Heart left ventricle (tissue), 16 donors: ENCODE data around the gene SUGP1. TPM values are rescaled to one million over a fixed set of nuclear protein-coding genes. Genes with fewer than 3 reads are reported as not detected.

Source experiments
- ATAC-seq, 4 donors: fragments of 200-7000 bp; cut with Tn5 transposase; one replicate each; pipeline ENCODE4 v1.9.1; 2020 to 2022; ENCODE audit warnings: moderate library complexity in 4 of 4, mild to moderate bottlenecking in 3 of 4, moderate number of reproducible peaks in 1 of 4
- DNase-seq, 5 donors: peaks; one replicate each; pipeline ENCODE4 v3.0.0-alpha.2; 2020
- H3K27ac ChIP-seq, 12 donors: fragments of 200-600 bp; sonication (generic) in 4 of 12; one replicate each; pipeline versions ENCODE4 v1.5.0 to v1.8.0; 2016 to 2022; ENCODE audit warnings: mild to moderate bottlenecking in 2 of 12
- H3K27me3 ChIP-seq, 9 donors: fragments of 200-600 bp; sonication (generic) in 2 of 9; one replicate each; pipeline versions ENCODE4 v1.5.1 to v1.8.0; 2016 to 2022; ENCODE audit warnings: mild to moderate bottlenecking in 3 of 9
- H3K36me3 ChIP-seq, 9 donors: fragments of 200-600 bp; sonication (generic) in 2 of 9; one replicate each; pipeline versions ENCODE4 v1.5.0 to v1.8.0; 2018 to 2022; ENCODE audit warnings: mild to moderate bottlenecking in 2 of 9
- H3K4me1 ChIP-seq, 12 donors: fragments of 200-600 bp; sonication (generic) in 4 of 12; one replicate each; pipeline versions ENCODE4 v1.5.0 to v1.8.0; 2016 to 2022; ENCODE audit warnings: mild to moderate bottlenecking in 3 of 12
- H3K4me3 ChIP-seq, 12 donors: fragments of 200-600 bp; sonication (generic) in 4 of 12; one replicate each; pipeline versions ENCODE4 v1.5.0 to v1.8.0; 2017 to 2022; ENCODE audit warnings: mild to moderate bottlenecking in 9 of 12, moderate library complexity in 4 of 12
- H3K9me3 ChIP-seq, 12 donors: fragments of 200-600 bp; sonication (generic) in 4 of 12; one replicate each; pipeline versions ENCODE4 v1.5.0 to v1.8.0; 2016 to 2022; ENCODE audit warnings: mild to moderate bottlenecking in 1 of 12
- CTCF ChIP-seq, 12 donors: fragments of 200-600 bp; sonication (generic) in 4 of 12; IDR thresholded peaks; one replicate each; pipeline versions ENCODE4 v1.5.0 to v1.8.0; 2018 to 2022; ENCODE audit warnings: antibody characterized with exemption in 12 of 12, mild to moderate bottlenecking in 5 of 12
- POLR2A ChIP-seq, 2 donors: fragments of 450-650 bp; IDR thresholded peaks; one replicate each; pipeline ENCODE4 v1.6.1; 2017; ENCODE audit warnings: antibody characterized with exemption in 2 of 2, mild to moderate bottlenecking in 2 of 2, moderate library complexity in 2 of 2
- WGBS, 4 donors: extraction: QIAGEN DNeasy Blood & Tissue Kit in 2 of 4; methylation state at CpG; one replicate each; pipeline versions ENCODE4 v1.1.5 to v1.1.7; 2013 to 2018; 5-methylcytosine and 5-hydroxymethylcytosine counted together
- intact Hi-C, 10 donors: fragments of 100-400 bp; cut with DNase I; formaldehyde crosslinking; loops; one replicate each; pipeline versions ENCODE4 v1.11.1 to v1.14.2; 2022
- polyA plus RNA-seq, 2 donors: library from polyadenylated mRNA; stranded (reverse); fragments of 200-250 nt; gene quantifications; one replicate each; pipeline ENCODE4 v1.2.3, GENCODE V29; 2013
- total RNA-seq, 9 donors: library from RNA; depleted of rRNA in 2 of 9; stranded (reverse); fragments of >200 nt in 2 of 9; fragmentation: NEBNext Ultra II Directional in 3 of 9; extraction: Animal tissue kit (Norgen Biotek cat#: 25700) in 3 of 9; gene quantifications; one replicate each; pipeline versions ENCODE4 v1.1.0 to v1.2.4, GENCODE V29; 2016 to 2023
- donor health status: ischemic (EF 13 %, LVEDD 7.1; RV severe dilation, severe dysfunction).
- donor health status: healthy with polysubstance abuse.
- donor health status: DM: no; HTN: yes; CAD: no.
- donor health status: DM: no; HTN: no; CAD: no.
- donor health status: ischemic (EF 25% LVEDD 6.9; RV normal size, moderate dysfunction).
- donor health status: ischemic (EF 25% LVEDD 5.7; RV mildly dilated, moderate dysfunction).
- donor health status: healthy.
- donor health status: DM: yes; HTN: yes; CAD: no.
- donor health status: ischemic (EF 35%, LVEDD 5.7; RV mildly dilated, moderate dysfunction).
- donor health status: nonischemic (EF 11% LVEDD 7.7; RV severe dilation, severe dysfunction).
- donor health status: DM: yes; HTN: yes; CAD: no.
- donor health status: PGD.
- donor health status: ischemic (EF 29% LVEDD 5.4; RV normal size, mild dysfunction).
- donor health status: nonischemic (EF 23%, LVEDD 6.1; RV moderate dilation, normal function).

The SUGP1 gene
- total and polyA plus RNA-seq, 11 donors: 28.7 to 53.4 (median 41.0) TPM

- Histone ChIP-seq H3K36me3 (no peaks in the 10 kb centered on the region), H3K27ac (no peak overlapping the region), H3K4me3 (no peak overlapping the region), H3K9me3 (no peaks in the 10 kb centered on the region), H3K27me3 (peaks cover 0 to 18% (median 8%) of the 10 kb centered on the region in 9 donors), H3K4me1 (no peaks in the 10 kb centered on the region)
- TF ChIP-seq CTCF (IDR thresholded peaks at IDR 0.05) (no peak), POLR2A (IDR thresholded peaks at IDR 0.05) (no peak)
- 94 to 98% (median 95%) methylated on average over 3 of the region's 3 CpGs for WGBS, 4 donors
- no peak for ATAC-seq
- DNase-seq: no peak
- intact Hi-C loops: no loop called here
Observed at GRCh38 chr19:19267305-19267704, 53.0 kb downstream of the SUGP1 start.

- peaks cover 3 to 48% (median 31%) of the 10 kb centered on the region in 9 donors for H3K27me3 ChIP-seq
- H3K4me1 ChIP-seq: peaks cover 0 to 10% (median 0%) of the 10 kb centered on the region in 12 donors
- H3K27ac ChIP-seq: no peak overlapping the region
- H3K9me3 ChIP-seq: peaks cover 0 to 8% (median 0%) of the 10 kb centered on the region in 12 donors
- 77 to 82% (median 82%) methylated on average over 7 of the region's 7 CpGs for WGBS, 4 donors
- H3K4me3 ChIP-seq: no peak overlapping the region
- ATAC-seq (no peak), DNase-seq (no peak)
- no peak for TF ChIP-seq POLR2A (IDR thresholded peaks at IDR 0.05)
- no peaks in the 10 kb centered on the region for H3K36me3 ChIP-seq
- intact Hi-C loops: no loop called here
Observed at GRCh38 chr19:19263886-19264487, 56.3 kb downstream of the SUGP1 start.

- TF ChIP-seq CTCF (IDR thresholded peaks at IDR 0.05): no peak
- no peak for TF ChIP-seq POLR2A (IDR thresholded peaks at IDR 0.05)
- 5 to 7% (median 5%) methylated on average over 26 to 31 of the region's 31 CpGs for WGBS, 4 donors
- no peak for DNase-seq
Observed at GRCh38 chr19:19262190-19263057, 57.9 kb downstream of the SUGP1 start.

GRCh38 chr19:19261350-19262189 lies 58.7 kb downstream of the SUGP1 start:
- Histone ChIP-seq H3K4me3 (peak overlapping the region in 6 of 12 donors; percentile 10 to 29 (median 19)), H3K27ac (no peak overlapping the region), H3K9me3 (peaks cover 0 to 8% (median 0%) of the 10 kb centered on the region in 12 donors), H3K27me3 (peaks cover 8 to 69% (median 35%) of the 10 kb centered on the region in 9 donors), H3K4me1 (peaks cover 0 to 10% (median 0%) of the 10 kb centered on the region in 12 donors), H3K36me3 (no peaks in the 10 kb centered on the region)
- intact Hi-C loops: no loop called here
- TF ChIP-seq CTCF (IDR thresholded peaks at IDR 0.05): no peak
- no peak for TF ChIP-seq POLR2A (IDR thresholded peaks at IDR 0.05)
- peak in 1 of 5 donors; percentile 40 for DNase-seq
- 1 to 4% (median 2%) methylated on average over 29 to 52 of the region's 52 CpGs for WGBS, 4 donors
- ATAC-seq: no peak

More at GRCh38 chr19:19262190-19263057, 57.9 kb downstream of the SUGP1 start:
- H3K9me3 ChIP-seq: peaks cover 0 to 8% (median 0%) of the 10 kb centered on the region in 12 donors
- intact Hi-C loops: no loop called here
- no peak overlapping the region for H3K4me3 ChIP-seq
- H3K4me1 ChIP-seq: peaks cover 0 to 10% (median 0%) of the 10 kb centered on the region in 12 donors
- peaks cover 5 to 61% (median 31%) of the 10 kb centered on the region in 9 donors for H3K27me3 ChIP-seq
- H3K36me3 ChIP-seq: no peaks in the 10 kb centered on the region
- ATAC-seq: no peak
- no peak overlapping the region for H3K27ac ChIP-seq
